Transverse colon (tissue), 4 donors: ENCODE results near the gene SLC29A1.

Experiments used
- CTCF ChIP-seq, 5 experiments: fragments of 200-600 bp in 3 of 5; fragments of 450-650 bp in 2 of 5; sonication (generic) in 3 of 5; IDR thresholded peaks; 1 replicate in 2 of 5; 2 replicates in 3 of 5; pipeline ENCODE4 v1.5.1; 2016 to 2017; ENCODE audit warnings: antibody characterized with exemption in 5 of 5, inconsistent platforms in 3 of 5, mild to moderate bottlenecking in 2 of 5, moderate library complexity in 1 of 5
- EP300 ChIP-seq: sonication (generic); formaldehyde crosslinking; IDR thresholded peaks from one replicate; pipeline ENCODE4 v1.6.1; 2017; ENCODE audit warnings: antibody characterized with exemption, low read depth
- POLR2A ChIP-seq: fragments of 450-650 bp; IDR thresholded peaks from one replicate; pipeline ENCODE4 v1.6.1; 2016; ENCODE audit warnings: antibody characterized with exemption, mild to moderate bottlenecking, moderate library complexity
- POLR2AphosphoS5 ChIP-seq, 3 donors: sonication (generic); formaldehyde crosslinking; IDR thresholded peaks; one replicate each; pipeline ENCODE4 v1.6.1; 2016; ENCODE audit warnings: antibody characterized with exemption in 3 of 3

- TF ChIP-seq POLR2AphosphoS5 (IDR thresholded peaks at IDR 0.05), result no peak
- TF ChIP-seq POLR2A, result no peak
- no peak for TF ChIP-seq CTCF (IDR thresholded peaks at IDR 0.05)
- TF ChIP-seq EP300, result no peak
Measured at GRCh38 chr6:44185953-44186634, 37.3 kb upstream of the SLC29A1 start.
